HG02623 (cell line): ENCODE data around the gene QKI.
"Not testable (repeated sequence)": the region's sequence is repeated elsewhere in the genome, so short reads cannot be mapped to it uniquely, and the experiment has no call there.

Source experiments
- ATAC-seq: cut with Tn5 transposase; IDR thresholded peaks from one replicate; pipeline ENCODE4 v1.9.1; 2021; ENCODE audit warnings: moderate library complexity; ENCODE audit not compliant: unreplicated experiment

Gene QKI

GRCh38 chr6:163438298-163438939, 23.9 kb downstream of the QKI start:
- ATAC-seq: no peak

GRCh38 chr6:163438940-163439335, 24.4 kb downstream of the QKI start:
- no peak for ATAC-seq

- not testable (repeated sequence) for ATAC-seq
These were observed 24.9 kb downstream of the QKI start for GRCh38 chr6:163439390-163439789.

GRCh38 chr6:163439997-163440396, 25.5 kb downstream of the QKI start:
- ATAC-seq: no peak

GRCh38 chr6:163442336-163442735, 27.8 kb downstream of the QKI start:
- no peak for ATAC-seq

GRCh38 chr6:163444077-163444476, 29.6 kb downstream of the QKI start:
- no peak for ATAC-seq

- ATAC-seq: no peak
These were observed 32.0 kb downstream of the QKI start for GRCh38 chr6:163446549-163446948.

GRCh38 chr6:163449076-163449475, 34.6 kb downstream of the QKI start:
- no peak for ATAC-seq

GRCh38 chr6:163454425-163454824, 39.9 kb downstream of the QKI start:
- no peak for ATAC-seq

GRCh38 chr6:163455552-163455951, 41.0 kb downstream of the QKI start:
- no peak for ATAC-seq

- no peak for ATAC-seq
These were observed 43.4 kb downstream of the QKI start for GRCh38 chr6:163457637-163458561.

GRCh38 chr6:163459007-163459406, 44.5 kb downstream of the QKI start:
- no peak for ATAC-seq

GRCh38 chr6:163459536-163459935, 45.0 kb downstream of the QKI start:
- no peak for ATAC-seq

GRCh38 chr6:163460307-163460782, 45.8 kb downstream of the QKI start:
- peak; percentile 81 for ATAC-seq

- no peak for ATAC-seq
These were observed 47.2 kb downstream of the QKI start for GRCh38 chr6:163461696-163462095.

GRCh38 chr6:163463180-163463579, 48.7 kb downstream of the QKI start:
- ATAC-seq: no peak

- no peak for ATAC-seq
These were observed 49.3 kb downstream of the QKI start for GRCh38 chr6:163463795-163464194.

- ATAC-seq: no peak
These were observed 52.4 kb downstream of the QKI start for GRCh38 chr6:163466839-163467390.

- ATAC-seq: no peak
These were observed 54.2 kb downstream of the QKI start for GRCh38 chr6:163468738-163469137.

GRCh38 chr6:163469459-163469985, 55.0 kb downstream of the QKI start:
- no peak for ATAC-seq

- ATAC-seq: no peak
These were observed 56.1 kb downstream of the QKI start for GRCh38 chr6:163470611-163471010.

- no peak for ATAC-seq
These were observed 60.1 kb downstream of the QKI start for GRCh38 chr6:163474581-163474980.
